Mucosa of descending colon (tissue), 3 donors: ENCODE measurements around the gene MYO5C. TPM values are rescaled to one million over a fixed set of nuclear protein-coding genes. Genes with fewer than 3 reads are reported as not detected.

Experiments
- ATAC-seq: fragments of 200-7000 bp; cut with Tn5 transposase; one replicate; pipeline ENCODE4 v1.9.1; 2020; ENCODE audit warnings: mild to moderate bottlenecking, moderate library complexity
- DNase-seq, 3 donors: peaks; one replicate each; pipeline ENCODE4 v3.0.0-alpha.2; 2020
- H3K36me3 ChIP-seq: fragments of 200-600 bp; one replicate; pipeline ENCODE4 v1.8.0; 2021; ENCODE audit warnings: low read depth, mild to moderate bottlenecking
- H3K4me1 ChIP-seq: fragments of 200-600 bp; one replicate; pipeline ENCODE4 v1.8.0; 2021; ENCODE audit warnings: low read depth, mild to moderate bottlenecking
- H3K4me3 ChIP-seq: fragments of 200-600 bp; one replicate; pipeline ENCODE4 v1.8.0; 2021; ENCODE audit warnings: mild to moderate bottlenecking
- H3K9me3 ChIP-seq: fragments of 200-600 bp; one replicate; pipeline ENCODE4 v1.8.0; 2021; ENCODE audit warnings: mild to moderate bottlenecking
- CTCF ChIP-seq: fragments of 200-600 bp; IDR thresholded peaks from one replicate; pipeline ENCODE4 v1.8.0; 2022; ENCODE audit warnings: antibody characterized with exemption, mild to moderate bottlenecking
- intact Hi-C, 2 donors: fragments of 100-400 bp; cut with DNase I in 1 of 2; cut with micrococcal nuclease in 1 of 2; formaldehyde crosslinking; loops; one replicate each; pipeline versions ENCODE4 v1.11.0 to v1.11.1; 2022; cut with DNase I, micrococcal nuclease
- total RNA-seq, 3 donors: library from RNA; stranded (reverse); fragmentation: NEBNext Ultra II Directional in 2 of 3; extraction: Animal tissue kit (Norgen Biotek cat#: 25700) in 2 of 3; gene quantifications; one replicate each; pipeline versions ENCODE4 v1.2.1 to v1.2.4, GENCODE V29; 2021 to 2023
- donor health status: DM: no; HTN: no; CAD: no; lungs with moderate emphysema.
- donor health status: DM: no; HTN: no; CAD: no.
- donor health status: DM: no; HTN: yes; CAD: no.

The MYO5C gene
- total RNA-seq, 3 donors from 2014 or later: 46.6 to 90.0 (median 81.6) TPM

- Histone ChIP-seq H3K4me1 (peaks cover 6% of the 10 kb centered on the region), H3K9me3 (no peaks in the 10 kb centered on the region), H3K4me3 (no peak overlapping the region), H3K36me3 (no peaks in the 10 kb centered on the region)
- intact Hi-C loops: no loop called here
- ATAC-seq: no peak
- DNase-seq: no peak
- no peak for TF ChIP-seq CTCF
These were observed 33.2 kb downstream of the MYO5C start for GRCh38 chr15:52262364-52262763.

GRCh38 chr15:52261498-52262242 is 33.9 kb downstream of the MYO5C start:
- intact Hi-C loops: no loop called here
- Histone ChIP-seq H3K4me1 (peaks cover 6% of the 10 kb centered on the region), H3K36me3 (no peaks in the 10 kb centered on the region), H3K4me3 (no peak overlapping the region), H3K9me3 (no peaks in the 10 kb centered on the region)
- no peak for TF ChIP-seq CTCF
- peak in 2 of 3 donors; percentile 37 to 41 for DNase-seq
- peak; percentile 79 for ATAC-seq

- no peaks in the 10 kb centered on the region for H3K36me3 ChIP-seq
- intact Hi-C loops: no loop called here
- no peak overlapping the region for H3K4me3 ChIP-seq
- DNase-seq: no peak
- peaks cover 6% of the 10 kb centered on the region for H3K4me1 ChIP-seq
- ATAC-seq: no peak
- no peak for TF ChIP-seq CTCF
- H3K9me3 ChIP-seq: no peaks in the 10 kb centered on the region
These were observed 34.6 kb downstream of the MYO5C start for GRCh38 chr15:52261026-52261425.

GRCh38 chr15:52259503-52259902 is 36.1 kb downstream of the MYO5C start:
- intact Hi-C loops: loop anchor here (5.0 to 10.0 kb wide), 2 partner anchors 473 to 475 kb away; no protein-coding TSS in a partner anchor
- DNase-seq (no peak), ATAC-seq (no peak)
- Histone ChIP-seq H3K9me3 (no peaks in the 10 kb centered on the region), H3K4me3 (no peak overlapping the region), H3K36me3 (no peaks in the 10 kb centered on the region), H3K4me1 (peaks cover 6% of the 10 kb centered on the region)
- TF ChIP-seq CTCF: no peak

- DNase-seq (no peak), ATAC-seq (no peak)
- no peak for TF ChIP-seq CTCF
- Histone ChIP-seq H3K36me3 (no peaks in the 10 kb centered on the region), H3K4me1 (peaks cover 6% of the 10 kb centered on the region), H3K9me3 (no peaks in the 10 kb centered on the region), H3K4me3 (no peak overlapping the region)
- intact Hi-C loops: loop anchor here (5.0 to 10.0 kb wide), 2 partner anchors 474 to 476 kb away; no protein-coding TSS in a partner anchor
These were observed 37.1 kb downstream of the MYO5C start for GRCh38 chr15:52258461-52258860.
